KMS-11 (cell line): ENCODE data around the gene LRCOL1.

Experiments
- H2AFZ ChIP-seq: fragments of 200-600 bp; sonication (generic); 2 replicates; pipeline ENCODE4 v1.6.1; 2016; ENCODE audit warnings: antibody characterized with exemption, mixed run types, low read depth
- H3K27ac ChIP-seq: fragments of 200-600 bp; sonication (generic); 2 replicates; pipeline ENCODE4 v1.6.1; 2016; ENCODE audit warnings: mild to moderate bottlenecking, mixed run types
- H3K27me3 ChIP-seq: fragments of 200-600 bp; sonication (generic); 2 replicates; pipeline ENCODE4 v1.6.1; 2017; ENCODE audit warnings: mild to moderate bottlenecking, low read depth, mixed run types, moderate library complexity; ENCODE audit not compliant: insufficient read depth
- H3K36me3 ChIP-seq: fragments of 200-600 bp; sonication (generic); 2 replicates; pipeline ENCODE4 v1.6.1; 2017; ENCODE audit warnings: mild to moderate bottlenecking, mixed run types; ENCODE audit not compliant: insufficient read depth
- H3K4me1 ChIP-seq: fragments of 200-600 bp; sonication (generic); 2 replicates; pipeline ENCODE4 v1.6.1; 2016; ENCODE audit warnings: mild to moderate bottlenecking, low read depth, mixed run types; ENCODE audit not compliant: poor library complexity, severe bottlenecking
- H3K4me2 ChIP-seq: fragments of 200-600 bp; sonication (generic); 2 replicates; pipeline ENCODE4 v1.7.0; 2016; ENCODE audit warnings: mild to moderate bottlenecking, mixed run types
- H3K4me3 ChIP-seq: fragments of 200-600 bp; sonication (generic); IDR thresholded peaks from 2 replicates; pipeline ENCODE4 v1.6.1; 2017; ENCODE audit warnings: low read depth, low read length, mixed read lengths; ENCODE audit not compliant: insufficient read depth
- H3K79me2 ChIP-seq: fragments of 200-600 bp; sonication (generic); 2 replicates; pipeline ENCODE4 v1.6.1; 2016; ENCODE audit warnings: low read depth, mixed run types; ENCODE audit not compliant: insufficient read depth
- H3K9ac ChIP-seq: fragments of 200-600 bp; sonication (generic); 2 replicates; pipeline ENCODE4 v1.6.1; 2016; ENCODE audit warnings: mild to moderate bottlenecking, mixed run types
- H4K20me1 ChIP-seq: fragments of 200-600 bp; sonication (generic); 2 replicates; pipeline ENCODE4 v1.6.1; 2016; ENCODE audit warnings: mild to moderate bottlenecking, mixed run types; ENCODE audit not compliant: insufficient read depth
- TF ChIP-seq, protein P1 (sequence below): fragments of 200-600 bp; sonication (generic); conservative IDR thresholded peaks from 2 replicates; pipeline ENCODE4 v1.6.1; 2017; ENCODE audit warnings: low read depth, mild to moderate bottlenecking, antibody characterized with exemption, low read length, moderate library complexity, mixed read lengths

Gene LRCOL1

DNA sequence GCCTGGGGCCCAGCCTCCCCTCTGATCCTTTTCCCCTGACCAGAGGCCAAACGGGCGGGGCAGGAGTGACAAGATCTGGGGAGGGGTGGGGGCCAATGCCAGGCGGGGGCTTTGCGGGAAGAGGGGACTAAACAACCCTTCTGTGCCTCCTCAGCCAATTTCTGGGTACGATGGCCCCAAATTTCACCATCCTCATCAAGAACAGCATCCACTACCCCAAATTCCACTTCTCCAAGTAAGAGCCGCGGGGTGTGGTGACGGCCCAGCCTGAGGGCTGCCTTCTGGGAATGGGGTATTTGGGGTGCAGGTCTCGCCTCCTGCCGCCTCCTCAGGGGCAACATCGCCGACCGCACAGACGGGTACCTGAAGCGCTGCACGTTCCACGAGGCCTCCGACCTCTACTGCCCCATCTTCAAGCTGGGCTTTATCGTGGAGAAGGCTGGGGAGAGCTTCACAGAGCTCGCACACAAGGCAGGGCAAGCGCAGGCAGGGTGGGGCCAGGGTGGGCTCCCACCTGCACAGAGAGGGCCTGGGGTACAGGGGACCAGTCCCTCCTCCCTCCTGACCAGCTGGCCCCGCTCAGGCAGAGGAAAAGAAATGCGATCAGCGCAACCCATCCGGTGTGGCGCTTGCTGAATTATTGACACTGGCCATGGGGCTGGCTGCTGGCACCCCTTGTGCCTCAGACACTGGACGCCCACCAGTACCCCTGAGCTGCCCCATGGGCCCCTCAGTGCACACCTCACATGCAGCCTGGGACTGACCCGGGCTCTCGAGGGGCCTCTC lies 9.9 kb upstream of the LRCOL1 start:
- no peak overlapping the region for H3K4me2 ChIP-seq
- no peak overlapping the region for H3K4me3 ChIP-seq
- no peaks in the 10 kb centered on the region for H3K4me1 ChIP-seq
- H3K27me3 ChIP-seq: no peaks in the 10 kb centered on the region
- no peak overlapping the region for H3K9ac ChIP-seq
- no peaks in the 10 kb centered on the region for H4K20me1 ChIP-seq
- TF ChIP-seq, protein P1, sequence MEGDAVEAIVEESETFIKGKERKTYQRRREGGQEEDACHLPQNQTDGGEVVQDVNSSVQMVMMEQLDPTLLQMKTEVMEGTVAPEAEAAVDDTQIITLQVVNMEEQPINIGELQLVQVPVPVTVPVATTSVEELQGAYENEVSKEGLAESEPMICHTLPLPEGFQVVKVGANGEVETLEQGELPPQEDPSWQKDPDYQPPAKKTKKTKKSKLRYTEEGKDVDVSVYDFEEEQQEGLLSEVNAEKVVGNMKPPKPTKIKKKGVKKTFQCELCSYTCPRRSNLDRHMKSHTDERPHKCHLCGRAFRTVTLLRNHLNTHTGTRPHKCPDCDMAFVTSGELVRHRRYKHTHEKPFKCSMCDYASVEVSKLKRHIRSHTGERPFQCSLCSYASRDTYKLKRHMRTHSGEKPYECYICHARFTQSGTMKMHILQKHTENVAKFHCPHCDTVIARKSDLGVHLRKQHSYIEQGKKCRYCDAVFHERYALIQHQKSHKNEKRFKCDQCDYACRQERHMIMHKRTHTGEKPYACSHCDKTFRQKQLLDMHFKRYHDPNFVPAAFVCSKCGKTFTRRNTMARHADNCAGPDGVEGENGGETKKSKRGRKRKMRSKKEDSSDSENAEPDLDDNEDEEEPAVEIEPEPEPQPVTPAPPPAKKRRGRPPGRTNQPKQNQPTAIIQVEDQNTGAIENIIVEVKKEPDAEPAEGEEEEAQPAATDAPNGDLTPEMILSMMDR: no peak
- H3K79me2 ChIP-seq: no peaks in the 10 kb centered on the region
- H3K27ac ChIP-seq: no peak overlapping the region
- no peaks in the 10 kb centered on the region for H3K36me3 ChIP-seq
- H2AFZ ChIP-seq: no peak overlapping the region

DNA sequence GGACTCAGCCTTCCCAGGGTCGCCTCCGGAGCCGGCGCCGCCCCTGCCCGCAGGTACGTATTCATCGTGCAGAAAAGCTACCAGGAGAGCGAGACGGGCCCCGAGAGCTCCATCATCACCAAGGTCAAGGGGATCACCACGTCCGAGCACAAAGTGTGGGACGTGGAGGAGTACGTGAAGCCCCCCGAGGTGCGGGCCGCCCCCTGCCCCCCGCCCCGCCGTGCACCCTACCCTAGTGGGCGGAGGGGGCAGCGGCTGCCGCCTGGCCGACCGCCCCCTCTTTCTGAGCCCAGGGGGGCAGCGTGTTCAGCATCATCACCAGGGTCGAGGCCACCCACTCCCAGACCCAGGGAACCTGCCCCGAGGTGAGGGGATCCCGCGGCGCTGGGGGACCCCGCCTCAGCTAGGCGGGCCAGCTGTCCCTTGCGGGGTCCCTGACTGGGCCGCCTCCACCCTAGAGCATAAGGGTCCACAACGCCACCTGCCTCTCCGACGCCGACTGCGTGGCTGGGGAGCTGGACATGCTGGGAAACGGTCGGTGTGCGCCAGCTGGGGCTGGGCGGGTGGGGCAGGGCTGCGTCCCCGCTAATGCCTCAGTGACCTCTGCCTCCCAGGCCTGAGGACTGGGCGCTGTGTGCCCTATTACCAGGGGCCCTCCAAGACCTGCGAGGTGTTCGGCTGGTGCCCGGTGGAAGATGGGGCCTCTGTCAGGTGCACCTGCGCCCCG lies 9.2 kb upstream of the LRCOL1 start:
- Histone ChIP-seq H3K36me3 (no peaks in the 10 kb centered on the region), H3K27ac (no peak overlapping the region), H3K9ac (no peak overlapping the region), H3K27me3 (no peaks in the 10 kb centered on the region), H4K20me1 (no peaks in the 10 kb centered on the region), H3K4me2 (no peak overlapping the region), H3K79me2 (no peaks in the 10 kb centered on the region), H3K4me3 (no peak overlapping the region), H3K4me1 (no peaks in the 10 kb centered on the region), H2AFZ (no peak overlapping the region)
- TF ChIP-seq, protein P1: no peak

DNA sequence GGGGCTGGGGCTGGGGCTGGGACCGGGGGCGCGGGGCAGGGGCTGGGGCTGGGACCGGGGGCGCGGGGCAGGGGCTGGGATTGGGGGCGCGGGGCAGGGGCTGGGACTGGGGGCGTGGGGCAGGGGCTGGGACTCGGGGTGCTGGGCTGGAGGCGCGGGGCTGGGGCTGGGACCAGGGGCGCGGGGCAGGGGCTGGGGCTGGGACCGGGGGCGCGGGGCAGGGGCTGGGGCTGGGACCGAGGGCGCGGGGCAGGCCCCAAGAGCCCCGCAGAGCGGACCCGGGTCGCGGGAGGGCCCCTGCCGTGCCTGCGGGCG lies 8.6 kb upstream of the LRCOL1 start:
- no peak overlapping the region for H3K27ac ChIP-seq
- no peak overlapping the region for H3K9ac ChIP-seq
- H3K79me2 ChIP-seq: no peaks in the 10 kb centered on the region
- H3K36me3 ChIP-seq: no peaks in the 10 kb centered on the region
- no peaks in the 10 kb centered on the region for H4K20me1 ChIP-seq
- H3K4me2 ChIP-seq: no peak overlapping the region
- H3K27me3 ChIP-seq: no peaks in the 10 kb centered on the region
- no peaks in the 10 kb centered on the region for H3K4me1 ChIP-seq
- no peak overlapping the region for H2AFZ ChIP-seq
- H3K4me3 ChIP-seq: no peak overlapping the region
- TF ChIP-seq, protein P1: no peak

DNA sequence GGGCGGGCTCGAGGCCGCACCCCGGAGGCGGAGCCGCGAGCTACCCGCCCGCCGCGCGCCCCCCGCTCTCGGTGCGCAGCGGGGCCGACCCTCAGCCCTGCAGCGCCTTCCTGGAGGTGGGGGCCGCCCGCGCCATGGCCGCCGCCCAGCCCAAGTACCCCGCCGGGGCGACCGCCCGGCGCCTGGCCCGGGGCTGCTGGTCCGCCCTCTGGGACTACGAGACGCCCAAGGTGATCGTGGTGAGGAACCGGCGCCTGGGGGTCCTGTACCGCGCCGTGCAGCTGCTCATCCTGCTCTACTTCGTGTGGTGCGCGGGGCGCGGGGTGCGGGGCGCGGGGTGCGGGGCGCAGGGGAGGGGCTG lies 8.3 kb upstream of the LRCOL1 start, which contains the start of gene P2RX2:
Gene P2RX2, plus strand, starts transcription at position 94 of the 361 bp plus-strand sequence. Its CDS starts 41 bp downstream, at position 135.
- Histone ChIP-seq H3K4me1 (no peaks in the 10 kb centered on the region), H4K20me1 (no peaks in the 10 kb centered on the region), H3K27me3 (no peaks in the 10 kb centered on the region), H3K79me2 (no peaks in the 10 kb centered on the region), H3K27ac (no peak within 1 kb of the TSS), H3K4me3 (no peak within 1 kb of the TSS), H2AFZ (no peak within 1 kb of the TSS), H3K36me3 (no peaks in the 10 kb centered on the region), H3K9ac (no peak within 1 kb of the TSS), H3K4me2 (no peak within 1 kb of the TSS)
- TF ChIP-seq, protein P1: no peak
